ENCODE measurements around the gene SLC22A16. TPM values are rescaled to one million over a fixed set of nuclear protein-coding genes. Genes with fewer than 3 reads are reported as not detected.
A peak's percentile ranks its signal among the peaks of the same experiment; 100 is the strongest.

Gene SLC22A16
- total RNA-seq, 1 experiment from 2014 or later = not detected

DNA sequence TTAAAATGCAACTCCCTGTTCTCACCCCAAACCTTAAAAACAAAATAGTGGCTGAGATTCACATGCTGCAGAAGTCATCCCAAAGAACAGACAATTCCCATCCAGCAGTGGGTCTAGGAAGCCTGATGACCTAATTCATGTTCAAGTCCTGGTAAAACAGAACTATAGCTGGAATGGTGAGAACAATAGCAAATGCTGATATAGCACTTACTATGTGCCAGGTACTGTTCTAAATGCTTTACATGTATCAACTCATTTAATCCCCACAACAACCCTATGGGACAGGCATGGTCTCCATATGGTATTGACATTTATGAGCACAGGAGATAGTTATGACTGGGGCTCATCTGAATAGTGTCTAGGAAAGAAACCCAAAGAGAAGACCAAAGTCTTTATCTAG, 66.6 kb downstream of the SLC22A16 start:
- DNase-seq (ENCODE audit: low read depth) = no peak

DNA sequence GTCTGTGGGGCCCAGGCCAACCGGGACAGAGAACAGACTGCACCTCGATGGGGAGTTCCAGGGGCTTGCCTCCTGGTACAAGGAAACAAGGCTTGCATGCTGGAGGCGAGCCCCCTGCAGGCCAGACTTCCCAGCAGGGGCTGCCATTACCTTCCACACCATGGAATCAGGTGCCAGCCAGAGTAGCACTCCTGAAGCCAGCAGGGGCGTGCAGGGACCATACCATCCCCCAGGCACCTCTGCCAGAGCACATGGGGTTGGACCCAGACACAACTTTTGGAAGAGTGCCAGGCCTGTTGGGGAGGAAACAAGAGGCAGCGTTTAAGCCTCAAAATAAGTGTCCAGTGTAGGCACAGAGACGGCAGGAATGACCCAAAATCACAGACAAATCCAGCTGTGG, 67.5 kb downstream of the SLC22A16 start:
- no peak for DNase-seq (ENCODE audit: low read depth)

DNA sequence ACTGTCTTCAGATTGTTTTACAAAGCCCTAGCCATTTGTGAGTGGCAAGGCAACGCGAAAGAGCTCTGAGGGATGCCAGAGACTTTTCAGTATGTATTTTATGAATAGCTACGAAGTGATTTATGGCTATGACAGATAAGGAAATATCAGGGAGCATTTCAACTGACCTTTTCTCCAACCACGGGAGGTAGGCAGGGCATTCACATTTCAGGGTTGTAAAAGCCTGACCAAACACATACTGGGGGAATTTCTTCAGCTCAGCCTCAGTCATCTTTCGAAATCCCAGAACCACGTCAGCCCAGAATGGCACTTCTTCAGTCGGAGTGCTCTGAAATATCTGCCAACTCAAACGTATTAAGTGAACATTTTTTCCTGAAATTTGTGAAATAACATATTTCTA, 71.8 kb downstream of the SLC22A16 start:
- DNase-seq (ENCODE audit: low read depth) = no peak

DNA sequence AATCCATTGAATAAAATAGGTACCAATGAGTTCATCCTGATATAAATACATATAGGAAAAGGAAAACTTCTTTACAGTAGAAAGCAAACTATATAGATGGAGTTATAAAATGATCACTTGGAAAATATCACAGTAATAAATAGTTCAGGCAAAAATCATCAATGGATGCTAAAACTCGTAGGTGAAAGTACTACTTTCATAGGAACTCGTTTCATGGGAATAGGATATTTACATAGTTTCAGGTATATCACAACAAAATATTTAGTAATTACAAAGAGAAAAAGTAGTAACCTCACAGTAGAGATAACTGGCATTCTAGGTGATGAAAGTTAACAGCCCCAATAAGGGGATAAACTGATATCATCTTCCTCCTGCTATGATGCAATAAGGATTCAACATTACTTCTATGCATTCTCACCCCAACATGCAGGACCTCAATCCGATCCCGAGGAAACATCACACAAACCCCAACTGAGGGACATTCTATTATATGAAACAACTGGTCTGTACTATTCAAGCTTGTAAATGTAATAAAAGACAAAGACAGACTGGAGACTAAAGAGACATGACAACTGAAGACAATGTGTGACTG, 74.7 kb downstream of the SLC22A16 start:
- no peak for DNase-seq (ENCODE audit: low read depth)

DNA sequence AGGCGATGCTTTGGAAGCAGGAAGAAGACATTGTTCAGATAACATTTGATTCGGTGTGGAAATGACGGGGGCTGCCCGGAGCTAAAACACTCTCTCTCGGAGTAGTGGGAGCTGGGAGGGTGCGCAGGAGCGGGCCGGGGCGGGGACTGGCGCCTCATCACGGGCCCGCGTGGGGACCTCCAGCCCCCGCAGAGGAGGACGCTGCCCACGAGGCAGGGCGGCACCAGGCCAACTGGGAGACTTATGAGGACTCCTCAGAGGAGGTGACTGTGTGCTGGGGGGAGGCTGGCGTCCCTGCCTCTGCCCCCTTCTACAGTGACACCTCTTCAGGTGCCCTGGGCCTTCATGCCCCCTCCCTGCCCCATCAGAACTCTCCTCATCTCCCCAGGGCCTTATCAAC, 76.2 kb downstream of the SLC22A16 start:
- DNase-seq (ENCODE audit: low read depth) = no peak

GRCh38 chr6:110399219-110400071, 77.0 kb downstream of the SLC22A16 start:
- no peak for DNase-seq (ENCODE audit: low read depth)

GRCh38 chr6:110398778-110399177, 77.6 kb downstream of the SLC22A16 start:
- DNase-seq (ENCODE audit: low read depth) = peak; percentile 56

DNA sequence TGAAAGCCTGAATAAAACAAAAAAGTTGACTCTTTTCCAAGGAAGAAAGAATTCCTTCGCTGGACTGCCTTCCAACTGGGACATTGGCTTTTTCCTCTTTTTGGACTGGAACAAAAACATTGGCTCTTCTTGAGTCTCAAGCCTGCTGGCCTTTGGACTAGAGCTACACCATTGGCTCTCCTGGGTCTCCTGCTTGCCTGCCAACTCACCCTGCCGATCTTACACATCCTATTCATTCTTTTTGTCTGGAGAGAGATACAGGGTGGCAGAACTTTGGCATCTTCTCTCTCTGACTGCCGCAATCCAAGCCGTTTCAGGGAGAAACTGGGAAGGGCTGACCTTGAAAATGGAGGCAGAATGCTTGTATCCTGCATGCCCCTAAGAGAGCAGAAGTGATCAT, 81.2 kb downstream of the SLC22A16 start:
- DNase-seq (ENCODE audit: low read depth) = no peak

DNA sequence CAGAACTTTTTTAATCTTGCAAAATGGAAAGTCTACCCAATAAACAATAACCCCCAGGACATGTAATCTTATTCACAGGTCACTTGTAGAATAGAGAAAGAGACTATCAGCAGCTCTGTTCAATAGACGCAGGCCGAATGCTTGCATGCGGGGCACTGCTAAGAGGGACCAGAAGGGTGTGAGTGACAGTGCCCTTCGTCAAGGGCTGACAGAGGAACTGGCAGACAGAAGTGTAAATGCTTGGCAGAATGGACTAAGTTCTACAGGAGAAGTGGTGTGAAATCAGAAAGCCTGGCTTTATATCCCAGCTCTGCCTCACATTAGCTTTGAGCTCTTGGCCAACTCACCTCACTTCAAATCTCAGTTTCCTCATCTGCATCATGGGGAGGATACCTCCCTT, 82.0 kb downstream of the SLC22A16 start:
- DNase-seq (ENCODE audit: low read depth) = no peak

- no peak for DNase-seq (ENCODE audit: low read depth)
Measured at GRCh38 chr6:110392727-110393126, 83.7 kb downstream of the SLC22A16 start.

DNA sequence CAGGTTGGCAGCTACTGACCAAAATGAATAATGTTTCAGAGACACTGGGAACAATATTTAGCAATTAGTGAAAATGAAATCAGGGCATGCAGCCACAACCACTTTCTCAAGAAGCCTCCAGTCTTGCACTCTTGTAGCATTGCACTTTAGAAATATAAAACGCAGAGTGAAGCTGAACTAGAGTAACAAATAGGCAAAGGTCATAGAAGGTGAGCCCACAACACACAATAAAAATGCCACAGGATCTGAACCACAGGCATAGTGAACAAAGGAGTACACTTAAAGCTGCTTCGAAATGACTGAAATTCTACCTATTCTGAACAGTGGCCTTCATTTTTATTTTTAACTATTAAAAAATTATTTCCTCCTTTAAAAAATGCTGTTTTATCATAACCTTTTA, 86.0 kb downstream of the SLC22A16 start:
- no peak for DNase-seq (ENCODE audit: low read depth)

DNA sequence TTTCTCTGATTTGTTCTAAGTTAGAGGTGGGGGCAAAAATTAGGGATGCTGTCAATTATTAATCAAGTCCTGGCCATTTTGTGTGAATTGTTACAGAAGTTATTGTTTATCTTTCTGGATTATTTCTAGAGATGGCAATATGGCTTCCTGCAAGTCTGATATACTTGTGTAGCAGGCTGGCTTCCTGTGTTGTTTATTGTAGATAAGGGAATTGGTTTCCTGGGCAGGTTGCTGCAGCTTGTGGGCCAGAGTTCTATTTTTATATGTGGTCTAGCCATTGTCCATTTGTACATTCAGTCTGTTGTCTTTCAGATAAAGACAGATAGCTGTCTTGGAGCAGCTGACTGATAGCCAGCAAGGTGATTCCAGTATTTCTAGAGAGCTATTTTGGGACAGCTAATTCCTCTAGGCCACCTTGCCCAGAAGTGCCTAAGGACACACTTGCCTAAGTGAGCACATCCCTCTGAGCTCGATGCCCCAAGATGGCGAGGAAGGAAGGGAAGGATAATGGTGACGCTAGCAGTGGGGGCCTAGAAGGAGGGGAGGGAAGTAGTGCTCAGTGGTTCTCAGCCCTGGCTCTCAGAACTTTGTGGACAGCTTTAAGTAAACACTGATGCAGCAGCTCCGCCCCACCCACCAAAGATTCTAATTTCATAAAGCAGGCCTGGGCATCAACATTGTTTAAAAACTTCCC, 86.6 kb downstream of the SLC22A16 start:
- DNase-seq (ENCODE audit: low read depth) = no peak

DNA sequence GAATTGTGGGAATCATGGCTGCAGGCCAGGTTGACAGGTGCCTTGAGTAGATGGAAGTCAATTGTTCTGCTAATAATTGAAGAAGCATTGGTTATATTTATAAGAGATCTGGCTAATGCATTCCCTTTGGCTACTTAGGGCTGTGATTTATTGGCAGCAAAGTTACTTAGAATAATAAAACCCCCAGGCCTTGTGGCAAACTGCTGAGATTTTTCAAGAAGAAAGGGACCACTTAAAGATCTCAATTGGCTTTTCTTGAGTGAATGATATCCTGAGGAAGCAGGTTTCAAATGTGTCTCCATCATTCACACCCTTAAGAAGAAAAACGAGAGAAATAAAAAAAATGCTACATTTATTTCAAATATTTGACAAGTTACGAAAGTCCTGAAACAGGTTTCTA, 88.4 kb downstream of the SLC22A16 start:
- DNase-seq (ENCODE audit: low read depth) = no peak

- no peak for DNase-seq (ENCODE audit: low read depth)
Measured at GRCh38 chr6:110385458-110385863, 91.0 kb downstream of the SLC22A16 start.

- no peak for DNase-seq (ENCODE audit: low read depth)
Measured at GRCh38 chr6:110378552-110378951, 97.9 kb downstream of the SLC22A16 start.

Other genes starting within 250 kb of the SLC22A16 start
- not detected in 2 replicates for gene METTL24, start 118.3 kb downstream of the SLC22A16 start, total RNA-seq (2014; rRNA removed; shearing (Covaris generic))
- 0.67 and 2.1 TPM in 2 replicates for gene DDO, start 61.0 kb downstream of the SLC22A16 start, total RNA-seq (2014; rRNA removed; shearing (Covaris generic))